ENCODE measurements around the gene ZNF536.
"Not testable (repeated sequence)": the region's sequence is repeated elsewhere in the genome, so short reads cannot be mapped to it uniquely, and the experiment has no call there.

Gene ZNF536

GRCh38 chr19:30448386-30449077, 76.3 kb downstream of the ZNF536 start:
- DNase-seq = no peak

DNA sequence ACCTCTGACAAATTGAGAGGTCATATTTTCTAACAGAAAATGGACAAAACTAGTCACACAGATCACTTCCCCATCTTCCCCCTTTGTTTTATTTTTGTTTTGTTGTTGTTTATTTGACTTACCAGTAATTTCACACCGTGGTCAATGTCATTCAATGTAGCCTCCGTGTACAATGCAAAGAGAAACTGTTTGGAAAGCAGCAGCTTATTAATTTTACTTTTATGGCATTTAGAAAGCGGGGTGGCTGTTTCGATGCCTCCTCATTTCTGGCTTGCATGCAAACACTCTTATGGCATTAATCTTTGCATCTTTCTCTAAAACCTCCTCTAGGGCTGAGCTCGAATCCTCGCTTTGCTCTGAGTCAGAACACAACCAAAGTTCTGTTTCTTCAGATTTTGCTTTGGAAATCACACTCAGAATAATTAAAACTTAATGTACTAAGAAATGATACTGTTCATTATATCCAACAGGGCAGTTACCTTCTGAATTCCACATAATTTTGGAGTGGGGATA, 77.0 kb downstream of the ZNF536 start:
- DNase-seq = no peak

GRCh38 chr19:30449673-30450072, 77.5 kb downstream of the ZNF536 start:
- DNase-seq = no peak

DNA sequence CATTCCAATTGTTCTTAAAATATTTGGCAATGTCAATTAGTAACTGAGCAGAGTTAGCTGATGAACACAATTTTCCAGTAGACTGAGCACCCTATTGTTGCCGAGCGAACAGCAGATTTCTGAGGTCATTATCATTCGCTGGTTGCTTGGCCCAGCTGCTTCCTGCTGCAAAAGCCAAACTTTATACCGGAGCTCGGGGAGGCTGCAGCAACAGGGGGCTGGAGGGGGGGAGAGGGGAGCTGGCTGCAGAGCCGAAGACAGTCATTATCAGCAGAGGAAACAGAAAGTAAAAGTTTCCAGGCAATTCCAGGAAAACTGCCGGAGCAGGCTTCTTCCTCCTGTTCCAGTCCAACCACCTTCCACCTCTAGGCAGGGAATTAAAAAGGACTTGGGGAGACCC, 77.9 kb downstream of the ZNF536 start:
- DNase-seq = no peak

GRCh38 chr19:30450835-30451321, 78.7 kb downstream of the ZNF536 start:
- DNase-seq = no peak

DNA sequence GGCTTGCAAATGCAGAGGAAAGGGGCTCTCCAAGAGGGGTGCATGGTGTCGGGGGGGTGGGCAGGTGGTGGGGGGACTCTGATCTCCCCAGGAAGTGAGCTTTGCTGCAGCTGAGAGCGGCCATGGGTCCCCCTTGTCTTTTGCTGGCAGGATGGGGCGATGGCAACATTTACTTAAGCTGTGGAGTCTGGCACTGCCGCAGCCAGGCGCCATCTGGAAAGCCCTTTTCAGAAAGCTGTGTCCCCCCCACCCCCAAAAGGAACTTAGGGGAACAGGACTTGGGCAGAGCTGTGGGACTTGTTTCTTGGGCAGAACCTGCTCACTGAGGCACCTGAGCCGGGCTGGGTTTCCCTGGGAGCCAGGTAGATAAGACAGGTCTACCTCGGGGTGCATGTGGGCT, 80.7 kb downstream of the ZNF536 start:
- DNase-seq = no peak

GRCh38 chr19:30453743-30454142, 81.6 kb downstream of the ZNF536 start:
- DNase-seq = no peak

- DNase-seq = no peak
Measured at GRCh38 chr19:30455881-30456280, 83.7 kb downstream of the ZNF536 start.

GRCh38 chr19:30457484-30457883, 85.3 kb downstream of the ZNF536 start:
- no peak for DNase-seq

DNA sequence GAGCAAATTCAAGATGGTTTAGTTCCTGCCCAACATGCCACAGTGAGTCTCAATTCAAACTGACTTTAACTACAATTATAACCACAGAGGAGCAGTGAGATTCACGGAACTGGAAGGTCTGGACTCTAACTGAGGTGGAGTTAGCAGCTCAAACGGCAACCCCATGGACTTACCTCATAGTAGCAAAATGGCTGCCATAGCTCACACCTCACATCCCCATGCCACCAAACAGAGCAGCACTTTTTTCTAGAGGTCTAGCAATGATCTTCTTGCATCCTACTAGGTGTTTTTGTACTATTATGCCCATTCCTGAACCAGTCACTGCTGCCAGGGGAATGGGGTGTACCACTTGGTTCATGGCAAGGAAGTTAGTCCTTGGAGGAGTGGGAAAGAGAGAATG, 87.7 kb downstream of the ZNF536 start:
- no peak for DNase-seq

GRCh38 chr19:30464162-30464561, 92.0 kb downstream of the ZNF536 start:
- DNase-seq = no peak

- not testable (repeated sequence) for DNase-seq
Measured at GRCh38 chr19:30466598-30466997, 94.4 kb downstream of the ZNF536 start.

GRCh38 chr19:30467239-30467638, 95.1 kb downstream of the ZNF536 start:
- DNase-seq = no peak

DNA sequence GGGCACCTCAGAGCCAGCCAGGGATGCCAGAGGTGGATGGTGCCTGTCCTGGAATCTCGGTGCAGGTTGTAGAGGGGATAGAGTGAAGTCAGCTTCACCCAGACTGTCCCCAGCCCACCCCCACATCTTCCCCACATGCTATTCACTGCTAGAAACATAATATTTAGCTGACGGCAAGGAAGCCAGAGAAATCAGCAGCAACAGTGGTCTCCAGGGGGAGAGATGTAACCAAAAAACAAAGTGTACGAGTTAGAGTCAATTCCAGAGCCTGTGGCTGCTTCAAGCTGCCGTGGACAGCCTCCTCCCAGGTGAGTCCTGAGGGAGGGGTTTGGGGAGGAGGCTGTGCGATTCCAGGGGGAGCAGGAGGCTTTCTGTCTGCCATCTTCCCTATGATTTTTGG, 97.6 kb downstream of the ZNF536 start:
- no peak for DNase-seq

- no peak for DNase-seq
Measured at GRCh38 chr19:30471441-30471840, 99.3 kb downstream of the ZNF536 start.

DNA sequence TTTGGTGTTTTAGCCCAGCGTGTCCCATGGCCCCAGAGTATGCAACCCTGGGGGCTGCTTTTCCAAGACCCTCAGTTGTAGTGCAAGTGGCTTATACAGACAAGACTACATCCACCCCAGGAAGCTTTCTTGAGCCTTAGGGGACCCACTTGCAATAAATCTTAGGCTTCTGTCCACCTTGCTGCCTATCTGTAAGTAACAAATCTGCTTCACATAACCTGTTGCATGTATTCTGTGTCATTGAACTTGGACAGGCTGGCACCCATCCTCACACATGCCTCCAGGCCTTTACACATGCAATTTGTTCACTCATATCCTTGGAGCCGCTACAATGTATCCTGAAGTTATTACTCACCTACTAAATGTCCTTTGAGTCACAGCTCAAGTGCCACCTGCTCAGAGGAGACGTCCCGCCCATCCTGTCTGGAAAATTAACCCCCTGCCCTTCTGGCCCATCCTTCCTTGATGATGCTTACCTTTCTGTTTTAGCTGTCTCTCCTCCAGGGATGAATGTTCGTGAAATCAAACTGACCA, 101.2 kb downstream of the ZNF536 start:
- no peak for DNase-seq

- DNase-seq = no peak
Measured at GRCh38 chr19:30476997-30477396, 104.8 kb downstream of the ZNF536 start.

DNA sequence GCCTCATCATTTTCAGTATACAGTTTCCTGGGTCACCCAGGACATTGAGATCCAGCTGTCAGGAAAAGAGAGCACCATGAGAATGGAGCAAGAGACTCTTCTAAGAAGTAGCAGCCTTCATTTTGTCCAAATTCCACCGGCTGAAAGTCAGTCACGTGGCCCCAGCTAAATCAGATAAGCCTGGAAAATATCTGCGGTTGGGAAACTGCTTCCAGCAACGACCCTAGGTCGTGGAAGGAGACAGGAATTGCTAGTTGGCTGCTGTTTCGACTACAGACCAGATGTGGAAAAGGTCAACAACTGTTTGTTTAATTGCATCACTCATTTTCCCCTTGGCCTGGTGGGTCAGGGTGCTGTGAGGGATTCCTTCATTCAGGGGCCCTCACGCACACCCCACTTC, 107.0 kb downstream of the ZNF536 start:
- no peak for DNase-seq

DNA sequence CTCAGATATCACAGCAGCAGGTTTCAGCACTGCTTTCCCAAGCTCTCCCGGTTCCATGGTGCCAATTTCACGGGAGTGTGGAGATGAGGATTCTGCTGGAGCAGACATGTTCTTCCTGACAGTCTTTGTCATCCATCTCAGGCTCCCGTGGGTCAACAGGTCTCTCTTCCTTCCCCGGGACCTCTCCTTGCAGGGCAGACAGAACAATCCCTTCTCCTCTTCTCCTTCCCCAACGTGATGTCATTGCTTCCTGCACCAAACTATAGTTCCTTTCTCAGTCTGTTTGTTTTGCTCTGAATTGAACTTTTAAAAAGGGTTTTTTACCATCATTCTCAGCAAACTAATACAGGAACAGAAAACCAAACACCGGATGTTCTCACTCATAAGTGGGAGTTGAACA, 107.9 kb downstream of the ZNF536 start:
- DNase-seq = no peak

GRCh38 chr19:30481063-30481462, 108.9 kb downstream of the ZNF536 start:
- DNase-seq = no peak

DNA sequence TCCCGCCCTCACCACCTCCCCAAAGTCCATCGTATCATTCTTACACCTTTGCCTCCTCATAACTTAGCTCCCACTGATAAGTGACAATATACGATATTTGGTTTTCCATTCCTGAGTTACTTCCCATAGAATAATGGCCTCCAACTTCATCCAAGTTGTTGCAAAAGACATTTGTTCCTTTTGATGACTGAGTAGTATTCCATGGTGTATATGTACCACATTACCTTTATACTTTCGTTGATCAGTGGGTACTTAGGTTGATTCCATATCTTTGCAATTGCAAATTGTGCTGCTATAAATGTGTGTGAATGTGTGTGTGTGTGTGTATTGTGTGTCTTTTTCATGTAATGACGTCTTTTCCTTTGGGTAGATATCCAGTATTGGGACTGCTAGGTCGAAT, 109.6 kb downstream of the ZNF536 start:
- no peak for DNase-seq

DNA sequence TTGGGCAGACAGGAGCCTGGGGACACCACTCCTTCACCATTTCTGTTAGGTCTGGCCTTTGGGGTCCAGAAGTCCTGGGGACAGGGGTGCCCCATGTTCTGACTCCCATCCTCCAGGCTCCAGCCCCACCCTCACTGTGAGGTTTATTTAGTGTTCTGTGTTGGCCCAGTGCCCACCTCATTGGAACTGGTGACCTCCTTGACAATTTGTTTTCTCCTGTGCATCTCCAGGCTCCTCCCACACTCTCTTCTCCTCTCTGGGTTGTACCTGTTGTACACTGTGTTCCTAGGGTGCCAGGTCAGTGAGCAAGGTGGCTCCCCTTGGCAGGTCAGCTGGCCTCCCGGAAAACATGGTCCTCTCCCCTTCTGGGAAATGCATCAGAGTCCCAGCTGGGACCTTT, 110.8 kb downstream of the ZNF536 start:
- DNase-seq = no peak

GRCh38 chr19:30486250-30486649, 114.1 kb downstream of the ZNF536 start:
- not testable (repeated sequence) for DNase-seq

GRCh38 chr19:30487178-30487577, 115.0 kb downstream of the ZNF536 start:
- no peak for DNase-seq

- DNase-seq = no peak
Measured at GRCh38 chr19:30488191-30488590, 116.0 kb downstream of the ZNF536 start.
